ENCODE results near the gene RPRD1B. TPM values are rescaled to one million over a fixed set of nuclear protein-coding genes. Genes with fewer than 3 reads are reported as not detected.
A peak's percentile ranks its signal among the peaks of the same experiment; 100 is the strongest.

The RPRD1B gene
- total RNA-seq: 10 to 100 TPM; 12.7 to 34.1 (median 21.0) TPM

- Histone ChIP-seq H3K4me1 (replicated peaks in 1 of 2) (peaks cover 19 to 23% of the 10 kb centered on the region in 2 donors), H3K4me3 (peak within 1 kb of the TSS; percentile 83 to 94 (median 87)), H3K27ac (peak within 1 kb of the TSS; percentile 89 to 93)
- ATAC-seq (replicated peaks in 6 of 8): peak; percentile 95 to 97 (median 96)
- in situ Hi-C loops (cut with MboI; ENCODE audit: low pct_unique_long_range_greater_than_20kb in 2 of 9, low sequenced_read_pairs in 9 of 9, unreplicated experiment in 9 of 9): no loop called here
- WGBS, 10 experiments: 0 to 10% (median 0%) methylated on average over 1 to 23 of the region's 69 CpGs; no CpG with 5 or more reads in 4 of the 10 experiments
Observed at GRCh38 chr20:38033330-38034107, at the start of gene RPRD1B, which contains the start of gene TTI1. Gene RPRD1B (plus strand): TSS chr20:38033746. CDS start chr20:38033948, 202 bp downstream. Gene TTI1 (minus strand): TSS chr20:38033456. CDS start chr20:38013816, 19,640 bp downstream.

GRCh38 chr20:37984018-37984785 is 49.3 kb upstream of the RPRD1B start:
- 65 to 100% (median 92%) methylated on average over 2 to 8 of the region's 14 CpGs; no CpG with 5 or more reads in 1 of the 10 experiments for WGBS, 10 experiments
- in situ Hi-C loops (cut with MboI; ENCODE audit: low pct_unique_long_range_greater_than_20kb in 2 of 9, low sequenced_read_pairs in 9 of 9, unreplicated experiment in 9 of 9): loop anchor here in 6 of 9 experiments (25.0 kb wide), 1 partner anchor 422 kb away; no protein-coding TSS in a partner anchor
- peaks cover 39 to 40% of the 10 kb centered on the region in 2 donors for H3K4me1 ChIP-seq (replicated peaks in 1 of 2)
- H3K4me3 ChIP-seq: no peak overlapping the region
- ATAC-seq (replicated peaks in 6 of 8): peak in 2 of 8 experiments; percentile 9 to 10
- H3K27ac ChIP-seq: no peak overlapping the region

- Histone ChIP-seq H3K4me3 (no peak overlapping the region), H3K4me1 (replicated peaks in 1 of 2) (peaks cover 47 to 50% of the 10 kb centered on the region in 2 donors), H3K27ac (no peak overlapping the region)
- in situ Hi-C loops (cut with MboI; ENCODE audit: low pct_unique_long_range_greater_than_20kb in 2 of 9, low sequenced_read_pairs in 9 of 9, unreplicated experiment in 9 of 9): loop anchor here in 6 of 9 experiments (25.0 kb wide), 1 partner anchor 424 kb away; no protein-coding TSS in a partner anchor
- peak in 2 of 8 experiments; percentile 19 to 61 for ATAC-seq (replicated peaks in 6 of 8)
- 14 to 100% (median 86%) methylated on average over 4 to 9 of the region's 9 CpGs for WGBS, 10 experiments
Observed at GRCh38 chr20:37986044-37986858, 47.3 kb upstream of the RPRD1B start.

- Histone ChIP-seq H3K4me1 (replicated peaks in 1 of 2) (peaks cover 52 to 56% of the 10 kb centered on the region in 2 donors), H3K27ac (peak overlapping the region in 1 of 2 donors; percentile 30), H3K4me3 (no peak overlapping the region)
- 29 to 100% (median 69%) methylated on average over 1 to 8 of the region's 9 CpGs; no CpG with 5 or more reads in 1 of the 10 experiments for WGBS, 10 experiments
- in situ Hi-C loops (cut with MboI; ENCODE audit: low pct_unique_long_range_greater_than_20kb in 2 of 9, low sequenced_read_pairs in 9 of 9, unreplicated experiment in 9 of 9): loop anchor here in 6 of 9 experiments (25.0 kb wide), 1 partner anchor 425 kb away; no protein-coding TSS in a partner anchor
- peak; percentile 24 to 89 (median 52) for ATAC-seq (replicated peaks in 6 of 8)
Observed at GRCh38 chr20:37986873-37987601, 46.5 kb upstream of the RPRD1B start.

GRCh38 chr20:37987602-37988290 is 45.8 kb upstream of the RPRD1B start:
- in situ Hi-C loops (cut with MboI; ENCODE audit: low pct_unique_long_range_greater_than_20kb in 2 of 9, low sequenced_read_pairs in 9 of 9, unreplicated experiment in 9 of 9): loop anchor here in 6 of 9 experiments (25.0 kb wide), 1 partner anchor 425 kb away; no protein-coding TSS in a partner anchor

GRCh38 chr20:37988306-37988954 is 45.1 kb upstream of the RPRD1B start:
- peak overlapping the region in 1 of 2 donors; percentile 14 for H3K27ac ChIP-seq
- 80 to 100% (median 91%) methylated on average over 1 to 4 of the region's 5 CpGs; no CpG with 5 or more reads in 3 of the 10 experiments for WGBS, 10 experiments
- H3K4me1 ChIP-seq (replicated peaks in 1 of 2): peaks cover 66 to 69% of the 10 kb centered on the region in 2 donors
- in situ Hi-C loops (cut with MboI; ENCODE audit: low pct_unique_long_range_greater_than_20kb in 2 of 9, low sequenced_read_pairs in 9 of 9, unreplicated experiment in 9 of 9): loop anchor here in 6 of 9 experiments (25.0 kb wide), 1 partner anchor 426 kb away; no protein-coding TSS in a partner anchor
- peak in 1 of 8 experiments; percentile 9 for ATAC-seq (replicated peaks in 6 of 8)
- no peak overlapping the region for H3K4me3 ChIP-seq

More at GRCh38 chr20:37987602-37988290, 45.8 kb upstream of the RPRD1B start:
- H3K4me3 ChIP-seq: no peak overlapping the region
- no peak for ATAC-seq (replicated peaks in 6 of 8)
- H3K4me1 ChIP-seq (replicated peaks in 1 of 2): peaks cover 59 to 63% of the 10 kb centered on the region in 2 donors
- WGBS, 10 experiments: 40 to 92% (median 79%) methylated on average over 1 to 6 of the region's 12 CpGs; no CpG with 5 or more reads in 2 of the 10 experiments
- peak overlapping the region in 1 of 2 donors; percentile 41 for H3K27ac ChIP-seq

- H3K4me1 ChIP-seq (replicated peaks in 1 of 2): peaks cover 68 to 74% of the 10 kb centered on the region in 2 donors
- 72 to 96% (median 89%) methylated on average over 2 to 6 of the region's 7 CpGs for WGBS, 10 experiments
- no peak overlapping the region for H3K27ac ChIP-seq
- no peak for ATAC-seq (replicated peaks in 6 of 8)
- no peak overlapping the region for H3K4me3 ChIP-seq
- in situ Hi-C loops (cut with MboI; ENCODE audit: low pct_unique_long_range_greater_than_20kb in 2 of 9, low sequenced_read_pairs in 9 of 9, unreplicated experiment in 9 of 9): loop anchor here in 7 of 9 experiments (10.0 to 25.0 kb wide), 2 partner anchors 425 to 427 kb away; no protein-coding TSS in a partner anchor
Observed at GRCh38 chr20:37989601-37990295, 43.8 kb upstream of the RPRD1B start.

GRCh38 chr20:37990571-37991151 is 42.9 kb upstream of the RPRD1B start:
- ATAC-seq (replicated peaks in 6 of 8): peak in 5 of 8 experiments; percentile 1 to 59 (median 15)
- in situ Hi-C loops (cut with MboI; ENCODE audit: low pct_unique_long_range_greater_than_20kb in 2 of 9, low sequenced_read_pairs in 9 of 9, unreplicated experiment in 9 of 9): loop anchor here in 7 of 9 experiments (10.0 to 25.0 kb wide), 2 partner anchors 426 to 428 kb away; no protein-coding TSS in a partner anchor
- peak overlapping the region in 1 of 2 donors; percentile 56 for H3K27ac ChIP-seq
- H3K4me1 ChIP-seq (replicated peaks in 1 of 2): peaks cover 68 to 79% of the 10 kb centered on the region in 2 donors
- H3K4me3 ChIP-seq: no peak overlapping the region
- WGBS, 10 experiments: 70 to 100% (median 91%) methylated on average over 2 to 5 of the region's 10 CpGs; no CpG with 5 or more reads in 5 of the 10 experiments

- H3K27ac ChIP-seq: peak overlapping the region in 1 of 2 donors; percentile 17
- H3K4me3 ChIP-seq: no peak overlapping the region
- H3K4me1 ChIP-seq (replicated peaks in 1 of 2): peaks cover 68 to 82% of the 10 kb centered on the region in 2 donors
- 0 to 94% (median 31%) methylated on average over 1 to 4 of the region's 4 CpGs; no CpG with 5 or more reads in 3 of the 10 experiments for WGBS, 10 experiments
- in situ Hi-C loops (cut with MboI; ENCODE audit: low pct_unique_long_range_greater_than_20kb in 2 of 9, low sequenced_read_pairs in 9 of 9, unreplicated experiment in 9 of 9): loop anchor here in 7 of 9 experiments (10.0 to 25.0 kb wide), 2 partner anchors 427 to 429 kb away; no protein-coding TSS in a partner anchor
- ATAC-seq (replicated peaks in 6 of 8): peak in 5 of 8 experiments; percentile 2 to 46 (median 33)
Observed at GRCh38 chr20:37991157-37991866, 42.2 kb upstream of the RPRD1B start.
